Liver (tissue), 9 donors: Measurements from ENCODE around the gene ABHD12. TPM values are rescaled to one million over a fixed set of nuclear protein-coding genes. Genes with fewer than 3 reads are reported as not detected.

Source experiments
- DNase-seq: peaks from one replicate; pipeline ENCODE4 v3.0.0-alpha.2; 2017; ENCODE audit warnings: low spot score
- H3K27ac ChIP-seq, 2 donors: one replicate each; pipeline ENCODE4 v1.7.0; 2013; ENCODE audit warnings: inconsistent platforms in 2 of 2, low read length in 2 of 2, control low read depth in 1 of 2, low read depth in 1 of 2, mild to moderate bottlenecking in 1 of 2
- H3K27me3 ChIP-seq, 4 donors: one replicate each; pipeline versions ENCODE4 v1.6.1 to v1.7.0; 2013; ENCODE audit warnings: low read length in 3 of 4, inconsistent platforms in 1 of 4, mild to moderate bottlenecking in 1 of 4, moderate library complexity in 1 of 4; ENCODE audit not compliant: control insufficient read depth in 4 of 4, insufficient read depth in 4 of 4
- H3K36me3 ChIP-seq, 4 donors: one replicate each; pipeline versions ENCODE4 v1.6.1 to v1.7.0; 2013; ENCODE audit warnings: low read length in 3 of 4, mild to moderate bottlenecking in 3 of 4, low read depth in 1 of 4, moderate library complexity in 1 of 4; ENCODE audit not compliant: control insufficient read depth in 4 of 4, insufficient read depth in 3 of 4
- H3K4me1 ChIP-seq, 4 donors: one replicate each; pipeline versions ENCODE4 v1.6.1 to v1.7.0; 2013; ENCODE audit warnings: low read length in 3 of 4, mild to moderate bottlenecking in 3 of 4, moderate library complexity in 1 of 4; ENCODE audit not compliant: control insufficient read depth in 4 of 4, insufficient read depth in 4 of 4
- H3K4me3 ChIP-seq, 3 donors: one replicate each; pipeline versions ENCODE4 v1.6.1 to v1.7.0; 2013; ENCODE audit warnings: low read length in 3 of 3, control low read depth in 1 of 3, low read depth in 1 of 3, mild to moderate bottlenecking in 1 of 3
- H3K9ac ChIP-seq, 2 donors: one replicate each; pipeline ENCODE4 v1.7.0; 2013; ENCODE audit warnings: low read length in 2 of 2, mild to moderate bottlenecking in 2 of 2, moderate library complexity in 2 of 2, control low read depth in 1 of 2, low read depth in 1 of 2
- H3K9me3 ChIP-seq, 4 donors: one replicate each; pipeline versions ENCODE4 v1.6.1 to v1.7.0; 2013; ENCODE audit warnings: low read length in 3 of 4; ENCODE audit not compliant: control insufficient read depth in 4 of 4
- GABPA ChIP-seq, 2 donors: IDR thresholded peaks in 1 of 2; conservative IDR thresholded peaks in 1 of 2; 2 replicates each; pipeline ENCODE4 v1.6.1; 2016; ENCODE audit warnings: antibody characterized with exemption in 2 of 2, mild to moderate bottlenecking in 1 of 2, moderate library complexity in 1 of 2
- HNF4A ChIP-seq, 2 donors: conservative IDR thresholded peaks; 2 replicates each; pipeline ENCODE4 v1.6.1; 2016; ENCODE audit warnings: antibody characterized with exemption in 2 of 2, mild to moderate bottlenecking in 2 of 2
- HNF4G ChIP-seq: IDR thresholded peaks from 2 replicates; pipeline ENCODE4 v1.6.1; 2016; ENCODE audit warnings: antibody characterized with exemption
- JUND ChIP-seq, 2 donors: IDR thresholded peaks; 2 replicates each; pipeline ENCODE4 v1.6.1; 2016; ENCODE audit warnings: antibody characterized with exemption in 2 of 2
- NR2F2 ChIP-seq: IDR thresholded peaks from 2 replicates; pipeline ENCODE4 v1.6.1; 2016; ENCODE audit warnings: antibody characterized with exemption
- RAD21 ChIP-seq, 2 donors: IDR thresholded peaks; 2 replicates each; pipeline ENCODE4 v1.6.1; 2016; ENCODE audit warnings: antibody characterized with exemption in 2 of 2, mild to moderate bottlenecking in 2 of 2
- RXRA ChIP-seq, 2 donors: IDR thresholded peaks; 2 replicates each; pipeline ENCODE4 v1.6.1; 2017 to 2018; ENCODE audit warnings: antibody characterized with exemption in 2 of 2, mild to moderate bottlenecking in 1 of 2
- TAF1 ChIP-seq: conservative IDR thresholded peaks from 2 replicates; pipeline ENCODE4 v1.6.1; 2016; ENCODE audit warnings: antibody characterized with exemption, mild to moderate bottlenecking
- YY1 ChIP-seq: IDR thresholded peaks from 2 replicates; pipeline ENCODE4 v1.6.1; 2016; ENCODE audit warnings: antibody characterized with exemption, mild to moderate bottlenecking
- WGBS: extraction: QIAGEN DNeasy Blood & Tissue Kit; methylation state at CpG from one replicate; pipeline ENCODE4 v1.1.7; 2013; 5-methylcytosine and 5-hydroxymethylcytosine counted together
- polyA plus RNA-seq, 2 donors: library from polyadenylated mRNA; stranded (reverse) in 1 of 2; unstranded in 1 of 2; fragments of 200-250 nt in 1 of 2; fragments of >200 nt in 1 of 2; fragmentation: Nextera tagmentation in 1 of 2; extraction: Ambion mirVana in 1 of 2; gene quantifications; one replicate each; pipeline versions ENCODE4 v1.2.1 to v1.2.3, GENCODE V29; 2013 to 2015
- total RNA-seq, 2 donors: library from RNA; depleted of rRNA; stranded (reverse); fragments of >200 nt; gene quantifications; one replicate each; pipeline ENCODE4 v1.2.3, GENCODE V29; 2014
- TF ChIP-seq, protein P1 (sequence below): IDR thresholded peaks from 2 replicates; pipeline ENCODE4 v1.6.1; 2016; ENCODE audit warnings: antibody characterized with exemption
- TF ChIP-seq, protein P2 (sequence below): IDR thresholded peaks from 2 replicates; pipeline ENCODE4 v1.6.1; 2016; ENCODE audit warnings: antibody characterized with exemption, mild to moderate bottlenecking
- donor health status: healthy.
- donor health status: healthy.
- donor health status: healthy.
- donor health status: healthy.
- donor health status: healthy.

Gene ABHD12
- total and polyA plus RNA-seq, 4 donors, result 11.1 to 15.4 (median 12.9) TPM

DNA sequence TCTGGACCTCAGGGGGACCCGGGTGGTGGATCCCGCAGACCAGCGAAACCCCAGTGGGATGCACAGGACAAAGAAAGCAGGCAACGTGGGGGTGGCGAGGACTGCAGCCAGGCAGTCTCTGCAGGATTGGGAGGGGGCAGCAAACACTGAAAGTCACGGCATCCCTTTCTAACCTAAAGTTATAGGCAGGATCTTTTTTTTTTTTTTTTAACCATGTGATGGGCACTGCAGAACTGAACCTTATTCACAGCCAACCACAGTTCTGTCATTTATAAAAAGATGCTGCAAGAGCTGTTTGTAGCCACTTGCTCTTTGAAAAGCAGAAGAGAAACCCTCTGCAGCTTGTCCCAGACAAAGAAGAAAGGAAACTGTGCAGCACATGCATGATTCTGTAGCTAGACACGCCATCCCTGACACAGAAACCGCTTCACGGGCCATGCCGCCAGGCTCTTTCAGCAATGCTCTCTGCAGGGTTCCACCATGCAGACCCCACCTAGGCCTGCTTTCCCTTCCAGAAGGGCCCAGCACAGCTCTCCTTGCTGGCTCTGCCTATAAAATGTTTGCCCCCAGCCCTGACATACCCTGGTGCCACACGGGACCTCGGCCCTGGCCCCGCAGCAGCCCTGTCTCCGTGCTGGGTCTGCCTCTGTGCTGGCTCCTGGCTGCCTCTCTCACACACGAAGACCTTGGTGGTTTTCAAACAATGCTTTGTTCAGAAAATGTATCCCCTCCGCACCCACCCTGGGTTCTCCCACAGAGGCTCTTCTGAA is 72.0 kb downstream of the ABHD12 start:
- Histone ChIP-seq H3K36me3 (peaks cover 0 to 2% (median 0%) of the 10 kb centered on the region in 4 donors), H3K9ac (no peak overlapping the region), H3K4me1 (peaks cover 0 to 4% (median 0%) of the 10 kb centered on the region in 4 donors), H3K4me3 (no peak overlapping the region), H3K9me3 (no peaks in the 10 kb centered on the region), H3K27me3 (no peaks in the 10 kb centered on the region), H3K27ac (no peak overlapping the region)
- DNase-seq, result no peak
- WGBS, result 91% methylated on average over 16 of the region's 16 CpGs
- no peak for TF ChIP-seq YY1
- TF ChIP-seq TAF1, result no peak
- TF ChIP-seq GABPA (IDR thresholded peaks at IDR 0.05 in 1 of 2, conservative IDR thresholded peaks at IDR 0.05 in 1 of 2), result no peak
- TF ChIP-seq, protein P1, sequence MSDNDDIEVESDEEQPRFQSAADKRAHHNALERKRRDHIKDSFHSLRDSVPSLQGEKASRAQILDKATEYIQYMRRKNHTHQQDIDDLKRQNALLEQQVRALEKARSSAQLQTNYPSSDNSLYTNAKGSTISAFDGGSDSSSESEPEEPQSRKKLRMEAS, result no peak

DNA sequence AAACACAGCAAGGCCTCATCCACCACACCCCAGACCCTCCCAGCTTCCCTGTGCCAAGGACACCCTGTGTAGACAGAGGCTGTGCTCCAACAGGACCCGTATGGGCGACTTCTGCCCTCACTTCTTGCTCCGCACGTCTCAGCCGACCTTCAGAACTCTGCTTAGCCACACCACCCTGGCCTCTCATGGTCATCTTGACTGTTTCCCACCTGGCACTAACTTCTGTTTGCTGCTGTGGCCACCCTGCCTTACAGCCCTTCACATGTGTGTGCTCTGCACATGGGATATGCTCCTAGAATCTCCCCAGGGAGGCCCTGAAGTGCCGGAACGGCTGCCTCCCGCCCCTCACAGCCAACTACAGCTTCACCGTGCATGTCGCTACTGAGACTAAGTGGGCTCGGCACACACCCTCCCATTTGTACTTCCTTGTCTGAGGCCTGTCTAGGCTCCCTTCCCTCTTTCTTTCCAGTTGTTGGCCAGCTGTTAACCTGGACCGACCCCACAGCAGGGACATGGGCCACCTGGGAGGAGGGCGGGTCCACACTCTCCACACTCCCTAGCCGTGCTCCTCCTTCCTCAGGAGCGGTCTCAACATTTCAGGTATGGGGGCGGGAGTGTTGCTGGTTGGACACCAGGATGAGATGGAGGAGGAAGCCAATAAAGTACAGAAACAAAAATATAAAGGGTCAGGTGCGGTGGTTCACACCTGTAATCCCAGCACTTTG is 73.1 kb downstream of the ABHD12 start:
- 83% methylated on average over 17 of the region's 17 CpGs for WGBS
- Histone ChIP-seq H3K4me3 (no peak overlapping the region), H3K27me3 (no peaks in the 10 kb centered on the region), H3K9ac (no peak overlapping the region), H3K27ac (no peak overlapping the region), H3K4me1 (no peaks in the 10 kb centered on the region), H3K36me3 (peaks cover 0 to 2% (median 0%) of the 10 kb centered on the region in 4 donors), H3K9me3 (no peaks in the 10 kb centered on the region)
- no peak for TF ChIP-seq TAF1
- DNase-seq, result no peak

DNA sequence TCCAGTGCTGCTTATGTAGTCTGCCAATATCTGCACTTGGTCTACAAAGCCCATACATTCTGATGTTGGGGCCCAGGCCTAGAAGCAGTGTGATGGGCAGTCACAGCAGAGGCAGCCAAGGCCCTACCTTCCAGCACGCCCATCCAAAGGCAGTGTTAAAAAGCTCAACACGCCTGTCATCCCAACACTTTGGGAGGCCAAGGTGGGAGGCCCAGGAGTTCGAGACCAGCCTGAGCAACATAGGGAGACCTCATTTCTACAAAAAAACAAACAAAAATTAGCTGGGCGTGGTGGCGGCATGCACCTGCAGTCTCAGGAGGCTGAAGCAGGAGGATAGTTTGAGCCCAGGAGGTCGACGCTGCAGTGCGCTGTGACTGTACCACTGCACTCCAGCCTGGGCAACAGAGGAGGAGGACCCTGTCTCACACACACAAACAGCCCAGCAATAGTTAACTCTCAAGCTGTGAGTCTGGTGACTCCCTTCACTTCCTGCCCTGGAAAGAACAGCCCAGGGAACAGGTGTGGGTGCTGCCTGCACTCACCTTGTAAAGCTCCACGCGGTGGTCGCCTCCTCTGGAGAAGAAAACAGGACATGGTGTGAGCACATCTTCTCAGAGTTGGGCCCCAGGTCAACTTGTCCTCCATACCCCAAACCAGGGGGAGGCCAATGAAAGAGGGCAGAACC is 74.0 kb downstream of the ABHD12 start:
- Histone ChIP-seq H3K9me3 (no peaks in the 10 kb centered on the region), H3K4me1 (no peaks in the 10 kb centered on the region), H3K36me3 (peaks cover 0 to 2% (median 0%) of the 10 kb centered on the region in 4 donors), H3K27me3 (no peaks in the 10 kb centered on the region), H3K9ac (no peak overlapping the region), H3K27ac (no peak overlapping the region), H3K4me3 (no peak overlapping the region)
- WGBS, result 97% methylated on average over 11 of the region's 11 CpGs
- DNase-seq, result no peak
- no peak for TF ChIP-seq JUND (IDR thresholded peaks at IDR 0.05)
- no peak for TF ChIP-seq GABPA (IDR thresholded peaks at IDR 0.05 in 1 of 2, conservative IDR thresholded peaks at IDR 0.05 in 1 of 2)
- TF ChIP-seq, protein P2, sequence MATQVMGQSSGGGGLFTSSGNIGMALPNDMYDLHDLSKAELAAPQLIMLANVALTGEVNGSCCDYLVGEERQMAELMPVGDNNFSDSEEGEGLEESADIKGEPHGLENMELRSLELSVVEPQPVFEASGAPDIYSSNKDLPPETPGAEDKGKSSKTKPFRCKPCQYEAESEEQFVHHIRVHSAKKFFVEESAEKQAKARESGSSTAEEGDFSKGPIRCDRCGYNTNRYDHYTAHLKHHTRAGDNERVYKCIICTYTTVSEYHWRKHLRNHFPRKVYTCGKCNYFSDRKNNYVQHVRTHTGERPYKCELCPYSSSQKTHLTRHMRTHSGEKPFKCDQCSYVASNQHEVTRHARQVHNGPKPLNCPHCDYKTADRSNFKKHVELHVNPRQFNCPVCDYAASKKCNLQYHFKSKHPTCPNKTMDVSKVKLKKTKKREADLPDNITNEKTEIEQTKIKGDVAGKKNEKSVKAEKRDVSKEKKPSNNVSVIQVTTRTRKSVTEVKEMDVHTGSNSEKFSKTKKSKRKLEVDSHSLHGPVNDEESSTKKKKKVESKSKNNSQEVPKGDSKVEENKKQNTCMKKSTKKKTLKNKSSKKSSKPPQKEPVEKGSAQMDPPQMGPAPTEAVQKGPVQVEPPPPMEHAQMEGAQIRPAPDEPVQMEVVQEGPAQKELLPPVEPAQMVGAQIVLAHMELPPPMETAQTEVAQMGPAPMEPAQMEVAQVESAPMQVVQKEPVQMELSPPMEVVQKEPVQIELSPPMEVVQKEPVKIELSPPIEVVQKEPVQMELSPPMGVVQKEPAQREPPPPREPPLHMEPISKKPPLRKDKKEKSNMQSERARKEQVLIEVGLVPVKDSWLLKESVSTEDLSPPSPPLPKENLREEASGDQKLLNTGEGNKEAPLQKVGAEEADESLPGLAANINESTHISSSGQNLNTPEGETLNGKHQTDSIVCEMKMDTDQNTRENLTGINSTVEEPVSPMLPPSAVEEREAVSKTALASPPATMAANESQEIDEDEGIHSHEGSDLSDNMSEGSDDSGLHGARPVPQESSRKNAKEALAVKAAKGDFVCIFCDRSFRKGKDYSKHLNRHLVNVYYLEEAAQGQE, result no peak
- TF ChIP-seq HNF4A (conservative IDR thresholded peaks at IDR 0.05), result no peak
- TF ChIP-seq, protein P1, result no peak
- no peak for TF ChIP-seq NR2F2
- TF ChIP-seq RAD21 (IDR thresholded peaks at IDR 0.05), result no peak
- no peak for TF ChIP-seq HNF4G
- TF ChIP-seq RXRA (IDR thresholded peaks at IDR 0.05), result no peak
